HFF-Myc (cell line): Measurements from ENCODE around the gene CENPC.

Experiments
- DNase-seq: peaks from one replicate; pipeline ENCODE4 v3.0.0-alpha.2; 2011; ENCODE audit warnings: low read depth; ENCODE audit errors: extremely low read depth
- H3K4me3 ChIP-seq: replicated peaks from 2 replicates; pipeline ENCODE4 v1.5.1; 2011; ENCODE audit warnings: low read depth, mild to moderate bottlenecking, control low read depth, low read length
- TF ChIP-seq, protein P1 (sequence below): IDR thresholded peaks from 2 replicates; pipeline ENCODE4 v1.5.1; 2012; ENCODE audit warnings: mild to moderate bottlenecking, low read depth, low read length, control low read depth; ENCODE audit errors: missing control alignments

CENPC gene, protein sequence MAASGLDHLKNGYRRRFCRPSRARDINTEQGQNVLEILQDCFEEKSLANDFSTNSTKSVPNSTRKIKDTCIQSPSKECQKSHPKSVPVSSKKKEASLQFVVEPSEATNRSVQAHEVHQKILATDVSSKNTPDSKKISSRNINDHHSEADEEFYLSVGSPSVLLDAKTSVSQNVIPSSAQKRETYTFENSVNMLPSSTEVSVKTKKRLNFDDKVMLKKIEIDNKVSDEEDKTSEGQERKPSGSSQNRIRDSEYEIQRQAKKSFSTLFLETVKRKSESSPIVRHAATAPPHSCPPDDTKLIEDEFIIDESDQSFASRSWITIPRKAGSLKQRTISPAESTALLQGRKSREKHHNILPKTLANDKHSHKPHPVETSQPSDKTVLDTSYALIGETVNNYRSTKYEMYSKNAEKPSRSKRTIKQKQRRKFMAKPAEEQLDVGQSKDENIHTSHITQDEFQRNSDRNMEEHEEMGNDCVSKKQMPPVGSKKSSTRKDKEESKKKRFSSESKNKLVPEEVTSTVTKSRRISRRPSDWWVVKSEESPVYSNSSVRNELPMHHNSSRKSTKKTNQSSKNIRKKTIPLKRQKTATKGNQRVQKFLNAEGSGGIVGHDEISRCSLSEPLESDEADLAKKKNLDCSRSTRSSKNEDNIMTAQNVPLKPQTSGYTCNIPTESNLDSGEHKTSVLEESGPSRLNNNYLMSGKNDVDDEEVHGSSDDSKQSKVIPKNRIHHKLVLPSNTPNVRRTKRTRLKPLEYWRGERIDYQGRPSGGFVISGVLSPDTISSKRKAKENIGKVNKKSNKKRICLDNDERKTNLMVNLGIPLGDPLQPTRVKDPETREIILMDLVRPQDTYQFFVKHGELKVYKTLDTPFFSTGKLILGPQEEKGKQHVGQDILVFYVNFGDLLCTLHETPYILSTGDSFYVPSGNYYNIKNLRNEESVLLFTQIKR

DNA sequence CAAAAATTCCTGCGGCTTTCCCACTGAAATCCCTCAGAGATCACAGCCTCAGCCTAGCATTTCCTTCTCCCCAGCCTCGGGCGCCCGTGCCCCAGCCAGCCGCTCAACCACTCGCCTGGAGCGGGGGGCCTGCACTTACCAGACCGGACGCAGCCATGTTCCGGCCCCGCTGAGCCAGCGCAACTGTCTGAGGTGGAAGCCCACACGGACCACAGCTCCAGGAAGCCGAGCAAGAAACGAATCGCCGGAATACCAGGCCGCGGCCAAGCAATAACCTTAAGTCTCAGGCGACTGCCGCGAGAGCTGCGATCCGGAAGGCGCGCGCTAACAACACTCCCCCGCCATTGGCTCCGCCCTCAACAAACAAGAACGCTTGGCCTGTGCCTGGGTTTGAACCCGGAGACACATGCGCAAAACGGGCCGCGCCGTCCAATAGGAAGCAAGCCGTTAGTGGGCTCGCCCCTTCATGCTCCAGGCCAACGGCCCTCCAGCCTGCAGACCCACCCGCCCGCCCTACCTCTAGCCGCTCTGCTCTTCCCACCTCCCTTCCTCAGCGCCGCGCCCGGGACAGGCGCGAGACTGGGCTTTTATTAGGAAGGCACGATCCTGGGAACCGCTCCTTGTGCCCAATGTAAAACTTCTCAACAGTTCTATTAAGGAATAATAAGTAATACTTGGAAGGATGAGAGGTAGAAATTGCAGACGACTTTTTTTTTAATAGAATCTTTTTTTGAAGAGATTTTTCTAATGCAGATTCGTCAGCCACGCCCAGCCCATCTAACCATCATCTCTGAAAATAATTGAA is at the start of gene CENPC:
TSS of gene CENPC (minus strand) at position 305 of the 805 bp plus-strand sequence. CDS start at position 157, 148 bp downstream.
- DNase-seq, result peak; percentile 87
- TF ChIP-seq, protein P1, sequence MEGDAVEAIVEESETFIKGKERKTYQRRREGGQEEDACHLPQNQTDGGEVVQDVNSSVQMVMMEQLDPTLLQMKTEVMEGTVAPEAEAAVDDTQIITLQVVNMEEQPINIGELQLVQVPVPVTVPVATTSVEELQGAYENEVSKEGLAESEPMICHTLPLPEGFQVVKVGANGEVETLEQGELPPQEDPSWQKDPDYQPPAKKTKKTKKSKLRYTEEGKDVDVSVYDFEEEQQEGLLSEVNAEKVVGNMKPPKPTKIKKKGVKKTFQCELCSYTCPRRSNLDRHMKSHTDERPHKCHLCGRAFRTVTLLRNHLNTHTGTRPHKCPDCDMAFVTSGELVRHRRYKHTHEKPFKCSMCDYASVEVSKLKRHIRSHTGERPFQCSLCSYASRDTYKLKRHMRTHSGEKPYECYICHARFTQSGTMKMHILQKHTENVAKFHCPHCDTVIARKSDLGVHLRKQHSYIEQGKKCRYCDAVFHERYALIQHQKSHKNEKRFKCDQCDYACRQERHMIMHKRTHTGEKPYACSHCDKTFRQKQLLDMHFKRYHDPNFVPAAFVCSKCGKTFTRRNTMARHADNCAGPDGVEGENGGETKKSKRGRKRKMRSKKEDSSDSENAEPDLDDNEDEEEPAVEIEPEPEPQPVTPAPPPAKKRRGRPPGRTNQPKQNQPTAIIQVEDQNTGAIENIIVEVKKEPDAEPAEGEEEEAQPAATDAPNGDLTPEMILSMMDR, result no peak

DNA sequence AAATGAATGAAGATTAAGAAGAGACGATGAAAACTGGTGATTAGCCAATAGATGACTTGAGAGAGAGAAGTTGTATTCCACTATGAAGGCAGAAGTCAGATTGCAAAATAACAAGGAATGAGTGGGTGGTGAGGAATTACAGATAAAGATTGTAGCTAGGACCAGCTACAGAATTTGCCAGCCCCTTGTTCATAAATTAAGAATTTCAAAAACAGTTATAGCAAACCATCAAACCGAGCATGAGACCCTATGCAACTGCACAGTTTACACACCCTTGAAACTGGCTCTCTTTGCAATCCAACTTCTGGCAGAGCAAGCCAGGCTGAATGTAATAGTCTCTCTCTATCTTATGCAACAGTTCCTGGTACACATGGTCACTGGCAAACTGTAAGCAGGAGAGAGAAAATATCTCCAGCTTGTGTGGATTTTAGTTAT is 48.5 kb upstream of the CENPC start:
- H3K4me3 ChIP-seq, result no peak overlapping the region
- TF ChIP-seq, protein P1, result no peak
- DNase-seq, result no peak

More for the DNA sequence above, at the start of gene CENPC:
- H3K4me3 ChIP-seq, result peak within 1 kb of the TSS; percentile 68

DNA sequence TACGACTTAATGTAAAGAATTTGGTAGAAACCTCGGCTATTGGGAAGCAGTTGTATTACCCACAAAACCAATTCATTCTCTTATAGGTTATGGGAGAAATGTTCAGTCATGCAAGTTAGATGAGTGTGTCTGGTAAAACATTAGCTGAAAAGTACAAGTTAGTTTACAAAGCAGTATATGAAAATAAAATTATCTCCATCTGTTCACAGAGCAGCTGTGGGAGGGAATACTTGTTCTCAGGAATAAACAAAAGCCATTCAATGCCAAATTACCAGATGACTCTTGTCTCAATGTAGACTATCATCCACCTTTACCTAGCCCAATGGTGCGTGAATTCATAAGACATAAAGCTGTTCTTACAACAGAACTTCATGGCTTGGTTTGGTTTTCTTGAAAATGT is 41.9 kb upstream of the CENPC start:
- no peak overlapping the region for H3K4me3 ChIP-seq
- TF ChIP-seq, protein P1, result no peak
- DNase-seq, result no peak

DNA sequence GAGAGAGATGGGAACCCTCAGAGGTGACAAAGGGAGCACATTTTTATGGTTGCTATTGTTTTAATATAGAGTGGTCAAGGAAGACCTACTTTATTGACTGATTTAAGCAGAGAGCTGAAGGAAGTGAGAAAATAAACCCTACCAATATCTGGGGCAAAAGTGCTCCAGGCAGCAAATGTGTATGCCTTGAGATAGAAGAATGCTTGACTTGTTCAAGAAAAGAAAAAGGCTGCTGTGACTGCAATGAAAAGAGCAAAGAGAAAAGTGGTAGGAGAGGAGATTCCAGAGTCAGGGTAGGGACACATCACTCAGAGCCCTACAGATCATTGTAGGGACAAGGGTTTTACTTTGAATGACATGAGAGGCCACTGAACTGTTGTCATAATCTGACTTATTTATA is 39.2 kb upstream of the CENPC start:
- TF ChIP-seq, protein P1, result no peak
- no peak for DNase-seq
- H3K4me3 ChIP-seq, result no peak overlapping the region

DNA sequence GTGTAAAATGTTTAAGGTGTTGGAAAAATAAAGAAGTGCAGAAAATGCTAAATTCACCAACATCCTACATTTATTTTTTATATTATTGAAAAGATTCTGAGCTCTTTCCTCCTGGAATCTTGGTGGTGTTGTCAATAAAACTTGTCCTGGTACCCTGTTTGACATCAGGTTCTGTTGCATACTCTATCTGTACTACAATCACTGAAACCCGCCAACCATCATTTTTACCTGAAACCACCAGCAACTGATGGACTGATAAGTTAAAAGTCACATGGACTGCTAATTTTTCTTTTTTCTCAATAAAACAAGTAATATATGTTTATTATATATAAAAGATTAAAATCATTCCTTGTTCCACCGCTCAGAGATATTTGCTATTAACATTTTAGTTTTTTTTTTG is 36.6 kb upstream of the CENPC start:
- TF ChIP-seq, protein P1, result no peak
- no peak for DNase-seq
- H3K4me3 ChIP-seq, result no peak overlapping the region

DNA sequence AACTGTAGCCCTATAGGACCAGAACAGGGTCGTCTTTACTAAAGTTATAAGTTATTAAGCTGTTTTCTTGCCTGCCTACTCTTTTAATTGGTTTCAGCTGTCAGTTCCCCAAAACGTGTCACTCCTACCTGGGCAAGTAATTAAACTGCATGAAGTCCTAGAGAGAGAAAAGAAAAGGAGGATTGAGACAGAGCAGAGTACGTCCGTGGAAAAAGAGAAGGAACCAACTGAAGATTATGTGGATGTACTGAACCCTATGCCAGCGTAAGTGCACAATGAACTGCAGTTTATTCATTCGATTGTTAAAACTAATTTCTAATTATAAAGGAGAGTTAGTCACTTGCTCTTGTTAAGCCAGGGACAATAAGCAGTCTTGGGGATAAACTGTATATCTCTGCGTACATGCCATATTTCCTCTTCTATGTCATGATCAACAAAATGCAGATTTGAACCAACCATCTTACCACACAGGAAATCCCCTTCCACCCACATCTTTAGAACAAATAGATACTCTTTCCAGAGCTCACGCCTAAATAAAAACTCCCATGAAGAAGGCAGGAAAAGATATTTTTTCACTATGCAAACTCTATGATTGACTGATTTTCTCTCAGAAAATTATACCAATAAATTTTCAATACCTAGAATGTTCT is 36.0 kb upstream of the CENPC start:
- no peak for DNase-seq
- TF ChIP-seq, protein P1, result no peak
- no peak overlapping the region for H3K4me3 ChIP-seq
